Neuronal stem cell (in vitro differentiated cells): ENCODE data around the gene RPS13.
"Not testable (repeated sequence)": the region's sequence is repeated elsewhere in the genome, so short reads cannot be mapped to it uniquely, and the experiment has no call there.

Source experiments
- DNase-seq: peaks from one replicate; pipeline ENCODE4 v3.0.0-alpha.2; 2013; ENCODE audit warnings: low spot score
- H2AFZ ChIP-seq: one replicate; pipeline ENCODE4 v1.6.1; 2013; ENCODE audit warnings: mild to moderate bottlenecking, low read length, inconsistent platforms
- H2AK5ac ChIP-seq: 2 replicates; pipeline ENCODE4 v1.6.1; 2013; ENCODE audit warnings: low read depth, mild to moderate bottlenecking, inconsistent platforms, low read length, moderate library complexity, mixed read lengths
- H2BK120ac ChIP-seq: 2 replicates; pipeline ENCODE4 v1.6.1; 2013; ENCODE audit warnings: low read depth, mild to moderate bottlenecking, inconsistent platforms, low read length, moderate library complexity, mixed read lengths
- H2BK12ac ChIP-seq: one replicate; pipeline ENCODE4 v1.6.1; 2013; ENCODE audit warnings: low read length, inconsistent platforms
- H2BK15ac ChIP-seq: 2 replicates; pipeline ENCODE4 v1.6.1; 2013; ENCODE audit warnings: mild to moderate bottlenecking, low read length, inconsistent platforms, mixed read lengths
- H2BK5ac ChIP-seq: one replicate; pipeline ENCODE4 v1.6.1; 2013; ENCODE audit warnings: inconsistent platforms, mild to moderate bottlenecking, low read length, moderate library complexity
- H3K14ac ChIP-seq: one replicate; pipeline ENCODE4 v1.6.1; 2013; ENCODE audit warnings: low read length, inconsistent platforms
- H3K18ac ChIP-seq: 2 replicates; pipeline ENCODE4 v1.6.1; 2013; ENCODE audit warnings: low read length, inconsistent platforms
- H3K23ac ChIP-seq: 2 replicates; pipeline ENCODE4 v1.6.1; 2013; ENCODE audit warnings: low read depth, mild to moderate bottlenecking, mixed read lengths, low read length, inconsistent platforms; ENCODE audit not compliant: poor library complexity
- H3K27ac ChIP-seq: replicated peaks from 3 replicates; pipeline ENCODE4 v1.5.1; 2013; ENCODE audit warnings: low read length, inconsistent platforms
- H3K27me3 ChIP-seq, 3 experiments: 2 replicates each; pipeline ENCODE4 v1.6.1; 2013; ENCODE audit warnings: low read length in 3 of 3, mild to moderate bottlenecking in 2 of 3, inconsistent platforms in 1 of 3, low read depth in 1 of 3, mixed read lengths in 1 of 3, moderate library complexity in 1 of 3; ENCODE audit not compliant: control insufficient read depth in 3 of 3, insufficient read depth in 3 of 3
- H3K36me3 ChIP-seq, 2 donors: replicated peaks in 1 of 2; 2 replicates each; pipeline ENCODE4 v1.6.1; 2013; ENCODE audit warnings: low read length in 2 of 2; ENCODE audit not compliant: control insufficient read depth in 2 of 2, insufficient read depth in 2 of 2
- H3K4ac ChIP-seq: 2 replicates; pipeline ENCODE4 v1.6.1; 2013; ENCODE audit warnings: inconsistent platforms, mild to moderate bottlenecking, low read length, moderate library complexity
- H3K4me1 ChIP-seq, 2 donors: 1 replicate in 1 of 2; 2 replicates in 1 of 2; pipeline ENCODE4 v1.6.1; 2013; ENCODE audit warnings: low read length in 2 of 2, low read depth in 1 of 2; ENCODE audit not compliant: control insufficient read depth in 2 of 2, insufficient read depth in 1 of 2
- H3K4me2 ChIP-seq: one replicate; pipeline ENCODE4 v1.6.1; 2013; ENCODE audit warnings: mild to moderate bottlenecking, low read length, inconsistent platforms; ENCODE audit not compliant: insufficient read depth, poor library complexity, severe bottlenecking
- H3K4me3 ChIP-seq, 2 donors: 2 replicates each; pipeline ENCODE4 v1.5.1; 2013; ENCODE audit warnings: low read length in 2 of 2, mild to moderate bottlenecking in 2 of 2, inconsistent platforms in 1 of 2, moderate library complexity in 1 of 2
- H3K79me1 ChIP-seq: one replicate; pipeline ENCODE4 v1.6.1; 2013; ENCODE audit warnings: low read depth, mild to moderate bottlenecking, inconsistent platforms, low read length, moderate library complexity
- H3K9ac ChIP-seq: one replicate; pipeline ENCODE4 v1.6.1; 2013; ENCODE audit warnings: mild to moderate bottlenecking, low read depth, low read length, inconsistent platforms; ENCODE audit not compliant: poor library complexity
- H3K9me3 ChIP-seq, 2 donors: replicated peaks in 1 of 2; 2 replicates each; pipeline versions ENCODE3 to v1.6.1; 2013; ENCODE audit warnings: low read length in 2 of 2, mild to moderate bottlenecking in 2 of 2, inconsistent platforms in 1 of 2, low read depth in 1 of 2, mixed read lengths in 1 of 2, moderate library complexity in 1 of 2; ENCODE audit not compliant: control insufficient read depth in 2 of 2, insufficient read depth in 1 of 2
- H4K8ac ChIP-seq: one replicate; pipeline ENCODE4 v1.6.1; 2013; ENCODE audit warnings: low read depth, mild to moderate bottlenecking, inconsistent platforms, low read length, moderate library complexity
- H4K91ac ChIP-seq: one replicate; pipeline ENCODE4 v1.6.1; 2013; ENCODE audit warnings: low read length, low read depth, mild to moderate bottlenecking, inconsistent platforms; ENCODE audit not compliant: poor library complexity
- WGBS, 2 donors: extraction: QIAGEN DNeasy Blood & Tissue Kit; methylation state at CpG; one replicate each; pipeline ENCODE4 v1.1.7; 2013; ENCODE audit warnings: missing lambda C conversion rate in 2 of 2, mixed read lengths in 1 of 2; ENCODE audit not compliant: insufficient read length in 2 of 2, insufficient replicate concordance in 1 of 2; ENCODE audit errors: extremely low coverage in 2 of 2; 5-methylcytosine and 5-hydroxymethylcytosine counted together

The RPS13 gene

DNA sequence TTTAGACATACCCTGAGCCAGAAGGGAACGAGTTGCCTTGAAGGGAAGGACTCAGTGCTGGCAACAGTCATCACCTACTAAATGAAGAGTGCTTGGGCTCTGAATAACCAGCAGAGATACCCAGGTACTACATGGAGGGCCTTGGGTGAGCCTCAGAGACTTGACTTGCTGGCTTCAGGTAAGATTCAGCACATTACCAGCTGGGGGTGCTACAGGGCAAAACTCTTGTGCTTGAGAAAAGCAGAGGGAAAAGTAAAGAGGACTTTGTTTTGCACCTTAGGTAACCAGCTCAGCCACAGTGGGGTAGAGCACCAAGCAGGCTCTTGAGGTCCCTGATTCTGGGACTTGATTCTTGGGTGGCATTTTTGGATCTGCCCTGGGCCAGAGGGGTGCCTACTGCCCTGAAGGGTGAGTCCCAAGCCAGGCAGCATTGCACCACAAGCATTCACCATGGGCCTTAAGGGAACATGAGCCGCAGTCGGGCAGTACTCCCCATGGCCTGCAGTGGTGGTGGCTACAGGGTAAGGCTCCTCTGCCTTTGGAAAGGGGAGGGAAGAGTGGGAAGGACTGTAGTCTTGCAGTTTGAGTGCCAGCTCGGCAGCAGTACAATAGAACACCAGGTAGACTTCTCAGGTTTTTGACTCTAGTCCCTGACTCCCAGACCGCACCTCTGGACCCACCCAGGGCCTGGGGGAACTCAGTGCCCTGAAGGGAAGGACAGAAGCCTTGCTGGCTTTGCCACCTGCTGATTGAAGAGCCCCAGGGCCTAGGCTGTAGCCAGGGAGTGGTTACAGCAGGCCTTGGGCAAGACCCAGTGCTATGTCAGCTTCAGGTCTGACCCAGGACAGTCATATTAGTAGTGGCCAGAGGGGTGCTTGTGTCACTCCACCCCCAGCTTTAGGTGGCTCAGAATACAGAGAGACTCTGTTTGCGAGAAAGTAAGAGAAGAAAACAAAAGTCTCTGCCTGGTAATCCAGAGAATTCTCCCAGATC is 40.5 kb downstream of the RPS13 start:
- Histone ChIP-seq H3K27ac (no peak overlapping the region), H3K4ac (no peak overlapping the region), H2BK12ac (no peak overlapping the region), H2BK15ac (peak overlapping the region; percentile 65), H2AK5ac (peak overlapping the region; percentile 63), H4K8ac (no peak overlapping the region), H3K79me1 (no peaks in the 10 kb centered on the region), H3K4me3 (no peak overlapping the region), H3K14ac (no peak overlapping the region), H3K27me3 (no peaks in the 10 kb centered on the region), H3K4me2 (no peak overlapping the region), H3K23ac (no peak overlapping the region), H3K4me1 (no peaks in the 10 kb centered on the region), H4K91ac (no peak overlapping the region), H3K9ac (no peak overlapping the region), H3K9me3 (peaks cover 2 to 8% of the 10 kb centered on the region in 2 donors), H2AFZ (no peak overlapping the region), H3K18ac (peak overlapping the region; percentile 60), H3K36me3 (no peaks in the 10 kb centered on the region), H2BK120ac (no peak overlapping the region), H2BK5ac (peak overlapping the region; percentile 39)
- DNase-seq, result no peak
- no CpG with 5 or more reads among the region's 6 CpGs for WGBS, 2 donors

DNA sequence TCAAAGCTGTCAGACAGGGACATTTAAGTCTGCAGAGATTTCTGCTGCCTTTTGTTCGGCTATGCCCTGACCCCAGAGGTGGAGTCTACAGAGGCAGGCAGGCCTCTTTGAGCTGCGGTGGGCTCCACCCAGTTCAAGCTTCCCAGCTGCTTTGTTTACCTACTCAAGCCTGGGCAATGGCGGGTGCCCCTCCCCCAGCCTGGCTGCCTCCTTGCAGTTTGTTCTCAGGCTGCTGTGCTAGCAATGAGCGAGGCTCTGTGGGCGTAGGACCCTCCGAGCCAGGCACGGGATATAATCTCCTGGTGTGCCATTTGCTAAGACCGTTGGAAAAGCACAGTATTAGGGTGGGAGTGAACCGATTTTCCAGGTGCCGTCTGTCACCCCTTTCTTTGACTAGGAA is 43.4 kb downstream of the RPS13 start:
- WGBS, 2 donors, result no CpG with 5 or more reads among the region's 10 CpGs

GRCh38 chr11:17026487-17027082 is 50.9 kb downstream of the RPS13 start:
- no peak overlapping the region for H3K23ac ChIP-seq
- H3K36me3 ChIP-seq, result peaks cover 0 to 1% of the 10 kb centered on the region in 2 donors
- no peak overlapping the region for H4K8ac ChIP-seq
- H2BK15ac ChIP-seq, result no peak overlapping the region
- DNase-seq, result no peak
- H3K4me1 ChIP-seq, result no peaks in the 10 kb centered on the region
- no peak overlapping the region for H2AK5ac ChIP-seq
- peaks cover 2% of the 10 kb centered on the region for H3K79me1 ChIP-seq
- H4K91ac ChIP-seq, result peak overlapping the region; percentile 64
- no peak overlapping the region for H3K4ac ChIP-seq
- no peak overlapping the region for H2BK5ac ChIP-seq
- peak overlapping the region; percentile 53 for H3K18ac ChIP-seq
- no peaks in the 10 kb centered on the region for H3K27me3 ChIP-seq
- no peak overlapping the region for H2AFZ ChIP-seq
- H3K9ac ChIP-seq, result peak overlapping the region; percentile 32
- no peak overlapping the region for H3K4me2 ChIP-seq
- H3K4me3 ChIP-seq, result no peak overlapping the region
- no peak overlapping the region for H3K27ac ChIP-seq
- H3K14ac ChIP-seq, result no peak overlapping the region
- WGBS, 2 donors, result no CpG with 5 or more reads among the region's 3 CpGs
- H2BK12ac ChIP-seq, result no peak overlapping the region
- H2BK120ac ChIP-seq, result no peak overlapping the region
- H3K9me3 ChIP-seq, result peaks cover 0 to 3% of the 10 kb centered on the region in 2 donors

More for the DNA sequence above, 43.4 kb downstream of the RPS13 start:
- H3K14ac ChIP-seq, H4K8ac ChIP-seq, H2BK12ac ChIP-seq, H2AK5ac ChIP-seq, H3K4me1 ChIP-seq, H3K4me2 ChIP-seq, H3K9me3 ChIP-seq, H3K36me3 ChIP-seq, H3K9ac ChIP-seq, H2BK5ac ChIP-seq, H3K79me1 ChIP-seq, H4K91ac ChIP-seq, H3K4me3 ChIP-seq, H3K4ac ChIP-seq, H2BK120ac ChIP-seq, DNase-seq, H2BK15ac ChIP-seq, H3K18ac ChIP-seq, H3K27ac ChIP-seq, H3K23ac ChIP-seq, H2AFZ ChIP-seq, H3K27me3 ChIP-seq: not testable (repeated sequence)

DNA sequence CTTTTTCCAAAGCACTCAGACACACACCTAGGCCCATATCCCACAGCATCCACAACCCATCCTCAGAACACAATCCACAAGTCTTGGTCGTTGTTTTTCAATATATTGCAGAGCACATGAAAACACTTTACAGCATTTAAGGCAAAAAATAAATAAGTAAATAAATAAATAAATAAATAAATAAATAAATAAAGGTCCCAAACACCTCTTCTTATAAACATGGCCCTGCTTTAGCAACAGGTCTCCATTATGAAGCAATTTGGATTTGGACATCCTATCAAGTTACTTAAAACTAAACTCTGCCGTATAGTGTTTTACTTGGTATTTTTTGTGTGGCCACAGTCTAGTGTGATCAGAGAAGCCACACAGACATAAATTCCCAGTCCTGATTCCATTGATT is 52.5 kb downstream of the RPS13 start:
- H2BK120ac ChIP-seq, result no peak overlapping the region
- no peak overlapping the region for H3K4me3 ChIP-seq
- H2AK5ac ChIP-seq, result no peak overlapping the region
- H3K27me3 ChIP-seq, result no peaks in the 10 kb centered on the region
- H2AFZ ChIP-seq, result no peak overlapping the region
- H4K8ac ChIP-seq, result no peak overlapping the region
- H3K9ac ChIP-seq, result no peak overlapping the region
- peaks cover 0 to 3% of the 10 kb centered on the region in 2 donors for H3K36me3 ChIP-seq
- H2BK5ac ChIP-seq, result no peak overlapping the region
- DNase-seq, result no peak
- no peak overlapping the region for H3K4me2 ChIP-seq
- no CpG with 5 or more reads among the region's 2 CpGs for WGBS, 2 donors
- peaks cover 0 to 3% of the 10 kb centered on the region in 2 donors for H3K9me3 ChIP-seq
- no peak overlapping the region for H3K27ac ChIP-seq
- H2BK15ac ChIP-seq, result no peak overlapping the region
- no peak overlapping the region for H3K14ac ChIP-seq
- no peak overlapping the region for H3K4ac ChIP-seq
- H3K4me1 ChIP-seq, result no peaks in the 10 kb centered on the region
- no peak overlapping the region for H3K23ac ChIP-seq
- H3K18ac ChIP-seq, result no peak overlapping the region
- H2BK12ac ChIP-seq, result no peak overlapping the region
- no peak overlapping the region for H4K91ac ChIP-seq
- peaks cover 2% of the 10 kb centered on the region for H3K79me1 ChIP-seq
